Measurements from ENCODE around the gene COTL1.

DNA sequence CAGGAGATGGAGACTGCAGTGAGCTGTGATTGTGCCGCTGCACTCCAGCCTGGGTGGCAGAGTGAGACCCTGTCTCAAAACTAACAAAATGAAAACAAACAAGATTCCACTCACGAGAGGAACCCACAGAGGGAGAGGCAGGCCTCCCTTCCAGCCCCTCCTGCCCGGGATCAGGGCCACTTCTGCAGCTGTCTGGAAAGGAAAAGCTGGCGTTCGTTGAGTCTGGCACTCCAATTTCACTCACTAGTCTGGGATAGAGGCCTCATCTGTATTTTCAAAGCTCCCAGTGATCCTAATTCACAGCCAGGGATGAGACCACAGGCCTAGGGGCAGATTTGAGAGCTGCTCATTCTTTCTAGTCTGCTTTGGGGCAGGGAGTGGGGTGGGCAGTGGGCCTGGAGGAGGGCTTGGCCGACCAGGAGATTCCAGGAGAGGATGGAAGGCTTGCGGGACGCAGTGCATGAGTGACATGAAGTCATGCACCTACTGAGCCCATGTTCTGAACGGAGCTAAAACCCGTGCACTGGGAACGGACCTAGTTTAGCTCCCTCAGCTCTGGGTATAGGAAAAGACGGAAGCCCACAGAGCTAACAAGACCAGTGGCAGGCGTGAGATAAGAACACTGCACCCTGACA is 54.0 kb downstream of the COTL1 start:
- TF ChIP-seq, protein P1, sequence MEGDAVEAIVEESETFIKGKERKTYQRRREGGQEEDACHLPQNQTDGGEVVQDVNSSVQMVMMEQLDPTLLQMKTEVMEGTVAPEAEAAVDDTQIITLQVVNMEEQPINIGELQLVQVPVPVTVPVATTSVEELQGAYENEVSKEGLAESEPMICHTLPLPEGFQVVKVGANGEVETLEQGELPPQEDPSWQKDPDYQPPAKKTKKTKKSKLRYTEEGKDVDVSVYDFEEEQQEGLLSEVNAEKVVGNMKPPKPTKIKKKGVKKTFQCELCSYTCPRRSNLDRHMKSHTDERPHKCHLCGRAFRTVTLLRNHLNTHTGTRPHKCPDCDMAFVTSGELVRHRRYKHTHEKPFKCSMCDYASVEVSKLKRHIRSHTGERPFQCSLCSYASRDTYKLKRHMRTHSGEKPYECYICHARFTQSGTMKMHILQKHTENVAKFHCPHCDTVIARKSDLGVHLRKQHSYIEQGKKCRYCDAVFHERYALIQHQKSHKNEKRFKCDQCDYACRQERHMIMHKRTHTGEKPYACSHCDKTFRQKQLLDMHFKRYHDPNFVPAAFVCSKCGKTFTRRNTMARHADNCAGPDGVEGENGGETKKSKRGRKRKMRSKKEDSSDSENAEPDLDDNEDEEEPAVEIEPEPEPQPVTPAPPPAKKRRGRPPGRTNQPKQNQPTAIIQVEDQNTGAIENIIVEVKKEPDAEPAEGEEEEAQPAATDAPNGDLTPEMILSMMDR (IDR thresholded peaks at IDR 0.05; ENCODE audit: insufficient read depth, low read length, poor library complexity, severe bottlenecking) = no peak
- TF ChIP-seq EZH2phosphoT487 (conservative IDR thresholded peaks at IDR 0.05; ENCODE audit: low read length) = no peak
